Caco-2 (cell line): Measurements from ENCODE around the gene DPH1. TPM values are rescaled to one million over a fixed set of nuclear protein-coding genes. Genes with fewer than 3 reads are reported as not detected.

Experiments used
- BruUV-seq: library from RNA; stranded (reverse); fragments of 400-500 nt; replicated peaks from 2 replicates; lab custom pipeline; 2021; lab: Mats Ljungman, UMichigan
- CTCF ChIA-PET: fragments of 300-600 bp; sonication (Branson Sonifier 250); formaldehyde crosslinking; loops from one replicate; lab custom pipeline; 2022; ENCODE audit warnings: antibody characterized with exemption; lab: Charles Lee
- POLR2A ChIA-PET: fragments of 300-600 bp; sonication (Branson Sonifier 250); formaldehyde crosslinking; loops from one replicate; lab custom pipeline; 2022; ENCODE audit warnings: antibody characterized with exemption; lab: Charles Lee
- DNase-seq, 2 experiments: peaks; one replicate each; pipeline versions ENCODE4 v3.0.0 to v3.0.0-alpha.2; 2020 to 2022
- H3K27me3 ChIP-seq: replicated peaks from 2 replicates; pipeline ENCODE4 v1.6.0; 2011; ENCODE audit warnings: low read length; ENCODE audit not compliant: control insufficient read depth, insufficient read depth
- H3K36me3 ChIP-seq: 2 replicates; pipeline ENCODE4 v1.5.1; 2011; ENCODE audit warnings: low read length; ENCODE audit not compliant: control insufficient read depth, insufficient read depth
- H3K4me1 ChIP-seq: fragments of 250-450 bp; sonication (Bioruptor Pico); 2 replicates; pipeline ENCODE4 v1.5.1; 2020; ENCODE audit warnings: mild to moderate bottlenecking
- H3K4me3 ChIP-seq: 2 replicates; pipeline ENCODE4 v1.5.1; 2011; ENCODE audit warnings: low read depth, mild to moderate bottlenecking, control low read depth, low read length
- H3K9me3 ChIP-seq: fragments of 250-450 bp; sonication (Bioruptor Pico); 2 replicates; pipeline ENCODE4 v1.5.1; 2020; ENCODE audit warnings: mild to moderate bottlenecking, moderate library complexity
- H3K27ac Mint-ChIP-seq: one replicate; pipeline ENCODE4 v1.8.0; 2022; ENCODE audit warnings: mixed read lengths; ENCODE audit not compliant: unreplicated experiment
- H3K27me3 Mint-ChIP-seq: one replicate; pipeline ENCODE4 v1.8.0; 2022; ENCODE audit warnings: mixed read lengths; ENCODE audit not compliant: insufficient read depth, unreplicated experiment
- H3K36me3 Mint-ChIP-seq: one replicate; pipeline ENCODE4 v1.8.0; 2022; ENCODE audit warnings: mild to moderate bottlenecking, mixed read lengths; ENCODE audit not compliant: insufficient read depth, unreplicated experiment
- H3K4me1 Mint-ChIP-seq: one replicate; pipeline ENCODE4 v1.8.0; 2022; ENCODE audit warnings: low read depth, mixed read lengths; ENCODE audit not compliant: unreplicated experiment
- H3K4me3 Mint-ChIP-seq: one replicate; pipeline ENCODE4 v1.8.0; 2022; ENCODE audit warnings: mild to moderate bottlenecking, moderate library complexity, mixed read lengths; ENCODE audit not compliant: unreplicated experiment
- H3K9me3 Mint-ChIP-seq: one replicate; pipeline ENCODE4 v1.8.0; 2022; ENCODE audit warnings: mixed read lengths; ENCODE audit not compliant: unreplicated experiment
- CTCF ChIP-seq, 2 experiments: fragments of 200-600 bp in 1 of 2; IDR thresholded peaks; 1 replicate in 1 of 2; 2 replicates in 1 of 2; pipeline versions ENCODE4 v1.5.1 to v1.8.0; 2011 to 2022; ENCODE audit warnings: antibody characterized with exemption in 1 of 2, control low read depth in 1 of 2, inconsistent platforms in 1 of 2, low read depth in 1 of 2, low read length in 1 of 2, mild to moderate bottlenecking in 1 of 2, moderate library complexity in 1 of 2; ENCODE audit not compliant: insufficient read depth in 1 of 2, severe bottlenecking in 1 of 2, unreplicated experiment in 1 of 2
- intact Hi-C: fragments of 100-400 bp; cut with micrococcal nuclease; formaldehyde crosslinking; loops from one replicate; pipeline ENCODE4 v1.10.0; 2022; ENCODE audit not compliant: unreplicated experiment
- total RNA-seq: library from RNA; stranded (reverse); gene quantifications from 2 replicates; pipeline ENCODE4 v1.2.3, GENCODE V29; 2022

The DPH1 gene
- total RNA-seq, 1 experiment from 2014 or later = 52.0 TPM

- Histone ChIP-seq H3K36me3 (0 out of 2 replicates have a peak, but pooled peaks cover 3% of the 10 kb centered on the region), H3K27me3 (no peaks in the 10 kb centered on the region), H3K4me1 (peaks cover 32% of the 10 kb centered on the region), H3K4me3 (no peak overlapping the region), H3K9me3 (no peaks in the 10 kb centered on the region)
- Mint-ChIP-seq H3K4me3 (no peak overlapping the region), H3K27ac (no peak overlapping the region), H3K9me3 (no peaks in the 10 kb centered on the region), H3K27me3 (no peaks in the 10 kb centered on the region), H3K4me1 (peaks cover 45% of the 10 kb centered on the region), H3K36me3 (peaks cover 4% of the 10 kb centered on the region)
- no peak for DNase-seq
- ChIA-PET CTCF (no interaction called here), POLR2A (no interaction called here)
- intact Hi-C loops = no loop called here
- BruUV-seq = no TSS peak
- no peak for TF ChIP-seq CTCF (IDR thresholded peaks at IDR 0.05; ENCODE audit: insufficient read depth in 1 of 2, low read depth in 1 of 2, low read length in 1 of 2, severe bottlenecking in 1 of 2, unreplicated experiment in 1 of 2)
Observed at GRCh38 chr17:2086306-2086705, 56.4 kb downstream of the DPH1 start.

- Mint-ChIP-seq H3K27ac (no peak overlapping the region), H3K4me3 (no peak overlapping the region), H3K4me1 (peaks cover 42% of the 10 kb centered on the region), H3K36me3 (peaks cover 10% of the 10 kb centered on the region), H3K27me3 (no peaks in the 10 kb centered on the region), H3K9me3 (no peaks in the 10 kb centered on the region)
- no peak for TF ChIP-seq CTCF (IDR thresholded peaks at IDR 0.05; ENCODE audit: insufficient read depth in 1 of 2, low read depth in 1 of 2, low read length in 1 of 2, severe bottlenecking in 1 of 2, unreplicated experiment in 1 of 2)
- ChIA-PET POLR2A (no interaction called here), CTCF (no interaction called here)
- no peak overlapping the region for H3K4me3 ChIP-seq
- H3K27me3 ChIP-seq = no peaks in the 10 kb centered on the region
- no peaks in the 10 kb centered on the region for H3K9me3 ChIP-seq
- 0 out of 2 replicates have a peak, but pooled peaks cover 5% of the 10 kb centered on the region for H3K36me3 ChIP-seq
- no TSS peak for BruUV-seq
- no peak for DNase-seq
- intact Hi-C loops = no loop called here
- H3K4me1 ChIP-seq = peaks cover 22% of the 10 kb centered on the region
Observed at GRCh38 chr17:2087597-2088211, 57.8 kb downstream of the DPH1 start.

DNA sequence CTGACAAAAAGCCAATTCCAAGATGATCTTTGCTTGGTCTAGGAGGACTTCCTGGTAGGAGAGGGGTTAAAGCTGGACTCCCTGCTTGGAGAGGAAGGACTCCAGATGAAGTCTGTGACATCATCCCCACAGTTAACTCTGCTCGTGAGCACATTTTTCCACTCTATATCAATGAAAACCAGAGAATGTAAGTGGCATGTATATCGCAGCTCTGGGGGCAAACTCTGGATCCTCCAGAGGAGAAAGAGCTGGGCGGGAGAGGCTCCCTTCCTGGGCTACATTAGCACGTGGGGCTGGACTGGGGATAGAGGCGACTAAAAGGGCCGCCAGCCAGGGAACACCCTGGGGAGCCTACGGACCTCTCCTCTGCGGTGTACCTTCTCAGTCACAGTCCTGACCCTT lies 59.1 kb downstream of the DPH1 start:
- TF ChIP-seq CTCF (IDR thresholded peaks at IDR 0.05; ENCODE audit: insufficient read depth in 1 of 2, low read depth in 1 of 2, low read length in 1 of 2, severe bottlenecking in 1 of 2, unreplicated experiment in 1 of 2) = no peak
- no peaks in the 10 kb centered on the region for H3K27me3 ChIP-seq
- Mint-ChIP-seq H3K9me3 (no peaks in the 10 kb centered on the region), H3K36me3 (peaks cover 17% of the 10 kb centered on the region), H3K27ac (no peak overlapping the region), H3K4me1 (peaks cover 29% of the 10 kb centered on the region), H3K27me3 (no peaks in the 10 kb centered on the region), H3K4me3 (no peak overlapping the region)
- CTCF ChIA-PET = no interaction called here
- no peaks in the 10 kb centered on the region for H3K9me3 ChIP-seq
- no peak overlapping the region for H3K4me3 ChIP-seq
- peaks cover 9% of the 10 kb centered on the region for H3K4me1 ChIP-seq
- POLR2A ChIA-PET = no interaction called here
- no peak for DNase-seq
- BruUV-seq = no TSS peak
- H3K36me3 ChIP-seq = 0 out of 2 replicates have a peak, but pooled peaks cover 5% of the 10 kb centered on the region
- intact Hi-C loops = no loop called here
